ENCODE results near the gene SDC4. TPM values are rescaled to one million over a fixed set of nuclear protein-coding genes. Genes with fewer than 3 reads are reported as not detected.

SDC4 gene
- total RNA-seq, 1 experiment from 2014 or later: 88.4 TPM

- no peak for DNase-seq (ENCODE audit: low spot score)
Observed at GRCh38 chr20:45318948-45319347, 29.3 kb downstream of the SDC4 start.

- no peak for DNase-seq (ENCODE audit: low spot score)
Observed at GRCh38 chr20:45318386-45318939, 29.8 kb downstream of the SDC4 start.

- no peak for DNase-seq (ENCODE audit: low spot score)
Observed at GRCh38 chr20:45317826-45318225, 30.4 kb downstream of the SDC4 start.

GRCh38 chr20:45316150-45317080, 31.8 kb downstream of the SDC4 start:
- DNase-seq (ENCODE audit: low spot score): no peak

GRCh38 chr20:45315672-45316071, 32.6 kb downstream of the SDC4 start:
- no peak for DNase-seq (ENCODE audit: low spot score)

GRCh38 chr20:45313943-45314342, 34.3 kb downstream of the SDC4 start:
- no peak for DNase-seq (ENCODE audit: low spot score)

GRCh38 chr20:45313065-45313695, 35.0 kb downstream of the SDC4 start:
- no peak for DNase-seq (ENCODE audit: low spot score)

- DNase-seq (ENCODE audit: low spot score): no peak
Observed at GRCh38 chr20:45312241-45312640, 36.0 kb downstream of the SDC4 start.

- peak; percentile 51 for DNase-seq (ENCODE audit: low spot score)
Observed at GRCh38 chr20:45311589-45312211, 36.5 kb downstream of the SDC4 start.

- no peak for DNase-seq (ENCODE audit: low spot score)
Observed at GRCh38 chr20:45309075-45309474, 39.1 kb downstream of the SDC4 start.

GRCh38 chr20:45308117-45308778, 40.0 kb downstream of the SDC4 start, which contains the start of gene MATN4:
TSS of gene MATN4 (minus strand) at chr20:45308299. CDS start at chr20:45305582, 2,717 bp downstream.
- DNase-seq (ENCODE audit: low spot score): no peak

- no peak for DNase-seq (ENCODE audit: low spot score)
Observed at GRCh38 chr20:45307076-45307640, 41.1 kb downstream of the SDC4 start.

GRCh38 chr20:45306431-45306982, 41.7 kb downstream of the SDC4 start, which contains the start of gene RBPJL:
TSS of gene RBPJL (plus strand) at chr20:45306840. CDS start at chr20:45306923, 83 bp downstream.
- DNase-seq (ENCODE audit: low spot score): no peak

- no peak for DNase-seq (ENCODE audit: low spot score)
Observed at GRCh38 chr20:45305262-45305661, 43.0 kb downstream of the SDC4 start.

GRCh38 chr20:45304464-45304999, 43.7 kb downstream of the SDC4 start:
- DNase-seq (ENCODE audit: low spot score): no peak

GRCh38 chr20:45303586-45304463, 44.4 kb downstream of the SDC4 start:
- no peak for DNase-seq (ENCODE audit: low spot score)

GRCh38 chr20:45301824-45302271, 46.4 kb downstream of the SDC4 start:
- DNase-seq (ENCODE audit: low spot score): no peak

- peak; percentile 54 for DNase-seq (ENCODE audit: low spot score)
Observed at GRCh38 chr20:45300961-45301360, 47.3 kb downstream of the SDC4 start.

GRCh38 chr20:45299786-45300185, 48.4 kb downstream of the SDC4 start:
- no peak for DNase-seq (ENCODE audit: low spot score)

Measured in H4 (cell line).